ENCODE results near the gene PPP1R9B. TPM values are rescaled to one million over a fixed set of nuclear protein-coding genes. Genes with fewer than 3 reads are reported as not detected.

Gene PPP1R9B
- total RNA-seq, 4 donors from 2014 or later = 9.2 to 65.3 (median 20.6) TPM

- no peak for TF ChIP-seq POLR2A (IDR thresholded peaks at IDR 0.05)
- TF ChIP-seq, protein P1, sequence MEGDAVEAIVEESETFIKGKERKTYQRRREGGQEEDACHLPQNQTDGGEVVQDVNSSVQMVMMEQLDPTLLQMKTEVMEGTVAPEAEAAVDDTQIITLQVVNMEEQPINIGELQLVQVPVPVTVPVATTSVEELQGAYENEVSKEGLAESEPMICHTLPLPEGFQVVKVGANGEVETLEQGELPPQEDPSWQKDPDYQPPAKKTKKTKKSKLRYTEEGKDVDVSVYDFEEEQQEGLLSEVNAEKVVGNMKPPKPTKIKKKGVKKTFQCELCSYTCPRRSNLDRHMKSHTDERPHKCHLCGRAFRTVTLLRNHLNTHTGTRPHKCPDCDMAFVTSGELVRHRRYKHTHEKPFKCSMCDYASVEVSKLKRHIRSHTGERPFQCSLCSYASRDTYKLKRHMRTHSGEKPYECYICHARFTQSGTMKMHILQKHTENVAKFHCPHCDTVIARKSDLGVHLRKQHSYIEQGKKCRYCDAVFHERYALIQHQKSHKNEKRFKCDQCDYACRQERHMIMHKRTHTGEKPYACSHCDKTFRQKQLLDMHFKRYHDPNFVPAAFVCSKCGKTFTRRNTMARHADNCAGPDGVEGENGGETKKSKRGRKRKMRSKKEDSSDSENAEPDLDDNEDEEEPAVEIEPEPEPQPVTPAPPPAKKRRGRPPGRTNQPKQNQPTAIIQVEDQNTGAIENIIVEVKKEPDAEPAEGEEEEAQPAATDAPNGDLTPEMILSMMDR (IDR thresholded peaks at IDR 0.05) = no peak
- H3K27me3 ChIP-seq = no peaks in the 10 kb centered on the region
- no peaks in the 10 kb centered on the region for H3K36me3 ChIP-seq
- H3K4me1 ChIP-seq = peaks cover 0 to 17% of the 10 kb centered on the region in 2 donors
- no peak overlapping the region for H3K27ac ChIP-seq
- no peak overlapping the region for H3K4me3 ChIP-seq
- intact Hi-C loops (cut with DNase I; ENCODE audit: low total_unique reads) = no loop called here
- peak in 1 of 2 donors; percentile 50 for DNase-seq
- no peaks in the 10 kb centered on the region for H3K9me3 ChIP-seq
Measured at GRCh38 chr17:50113624-50114320, 36.7 kb downstream of the PPP1R9B start.

DNA sequence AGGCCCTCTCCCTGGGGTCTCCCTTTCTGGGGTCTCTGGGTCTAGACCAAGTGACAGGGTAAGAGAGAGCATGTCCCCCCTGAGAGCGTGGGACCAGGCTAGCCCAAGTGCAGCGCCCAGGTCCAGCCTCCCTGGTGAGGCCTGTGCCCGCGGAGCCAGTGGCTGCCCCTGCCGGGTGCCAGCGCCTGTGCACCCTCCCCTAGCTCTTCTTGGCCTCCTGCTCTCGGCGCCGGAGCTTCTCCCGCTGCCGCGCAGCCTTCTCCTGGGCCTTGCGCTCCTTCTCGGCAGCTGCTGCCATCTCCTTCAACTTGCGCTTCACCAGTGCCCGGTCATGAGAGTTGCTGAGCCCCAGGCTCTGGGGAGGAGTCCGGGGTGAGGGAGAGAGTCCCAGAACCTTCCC, 37.8 kb downstream of the PPP1R9B start:
- no peaks in the 10 kb centered on the region for H3K9me3 ChIP-seq
- H3K36me3 ChIP-seq = no peaks in the 10 kb centered on the region
- intact Hi-C loops (cut with DNase I; ENCODE audit: low total_unique reads) = no loop called here
- H3K4me1 ChIP-seq = peaks cover 0 to 15% of the 10 kb centered on the region in 2 donors
- DNase-seq = peak in 1 of 2 donors; percentile 39
- peak overlapping the region; percentile 63 to 65 for H3K27ac ChIP-seq
- TF ChIP-seq, protein P1 (IDR thresholded peaks at IDR 0.05) = peak in 1 of 4 experiments; percentile 3
- TF ChIP-seq POLR2A (IDR thresholded peaks at IDR 0.05) = no peak
- H3K27me3 ChIP-seq = no peaks in the 10 kb centered on the region
- no peak overlapping the region for H3K4me3 ChIP-seq

- TF ChIP-seq, protein P1 (IDR thresholded peaks at IDR 0.05) = no peak
- TF ChIP-seq POLR2A (IDR thresholded peaks at IDR 0.05) = no peak
- no peaks in the 10 kb centered on the region for H3K36me3 ChIP-seq
- no peaks in the 10 kb centered on the region for H3K9me3 ChIP-seq
- peak overlapping the region; percentile 63 to 65 for H3K27ac ChIP-seq
- H3K4me1 ChIP-seq = peaks cover 0 to 12% of the 10 kb centered on the region in 2 donors
- intact Hi-C loops (cut with DNase I; ENCODE audit: low total_unique reads) = no loop called here
- no peak for DNase-seq
- H3K4me3 ChIP-seq = no peak overlapping the region
- no peaks in the 10 kb centered on the region for H3K27me3 ChIP-seq
Measured at GRCh38 chr17:50111673-50112655, 38.5 kb downstream of the PPP1R9B start.

GRCh38 chr17:50110591-50111349, 39.7 kb downstream of the PPP1R9B start:
- H3K9me3 ChIP-seq = no peaks in the 10 kb centered on the region
- intact Hi-C loops (cut with DNase I; ENCODE audit: low total_unique reads) = no loop called here
- H3K36me3 ChIP-seq = no peaks in the 10 kb centered on the region
- no peaks in the 10 kb centered on the region for H3K27me3 ChIP-seq
- H3K27ac ChIP-seq = peak overlapping the region; percentile 63 to 65
- no peak overlapping the region for H3K4me3 ChIP-seq
- no peak for TF ChIP-seq POLR2A (IDR thresholded peaks at IDR 0.05)
- TF ChIP-seq, protein P1 (IDR thresholded peaks at IDR 0.05) = no peak
- no peak for DNase-seq
- peaks cover 0 to 12% of the 10 kb centered on the region in 2 donors for H3K4me1 ChIP-seq

All from uterus (tissue), 4 donors.